Spleen (tissue), 7 donors: ENCODE data around the gene SORCS2.

Experiments used
- POLR2A ChIP-seq, 3 donors: fragments of 450-650 bp; IDR thresholded peaks; one replicate each; pipeline ENCODE4 v1.5.1; 2017; ENCODE audit warnings: antibody characterized with exemption in 3 of 3, mild to moderate bottlenecking in 1 of 3
- POLR2AphosphoS5 ChIP-seq, 3 donors: sonication (generic); formaldehyde crosslinking; IDR thresholded peaks; one replicate each; pipeline ENCODE4 v1.5.1; 2017; ENCODE audit warnings: antibody characterized with exemption in 3 of 3
- TF ChIP-seq, protein P1 (sequence below), 11 experiments: fragments of 200-600 bp in 7 of 11; fragments of 450-650 bp in 4 of 11; sonication (generic) in 4 of 11; IDR thresholded peaks in 8 of 11; conservative IDR thresholded peaks in 3 of 11; 1 replicate in 7 of 11; 2 replicates in 4 of 11; pipeline versions ENCODE4 v1.4.0 to v1.8.0; 2016 to 2021; ENCODE audit warnings: antibody characterized with exemption in 11 of 11, inconsistent platforms in 4 of 11, mild to moderate bottlenecking in 1 of 11
- donor health status: DM: no; HTN: no; CAD: no; lungs with moderate emphysema.
- donor health status: DM: no; HTN: no; CAD: no.
- donor health status: DM: no; HTN: no; CAD: no.

DNA sequence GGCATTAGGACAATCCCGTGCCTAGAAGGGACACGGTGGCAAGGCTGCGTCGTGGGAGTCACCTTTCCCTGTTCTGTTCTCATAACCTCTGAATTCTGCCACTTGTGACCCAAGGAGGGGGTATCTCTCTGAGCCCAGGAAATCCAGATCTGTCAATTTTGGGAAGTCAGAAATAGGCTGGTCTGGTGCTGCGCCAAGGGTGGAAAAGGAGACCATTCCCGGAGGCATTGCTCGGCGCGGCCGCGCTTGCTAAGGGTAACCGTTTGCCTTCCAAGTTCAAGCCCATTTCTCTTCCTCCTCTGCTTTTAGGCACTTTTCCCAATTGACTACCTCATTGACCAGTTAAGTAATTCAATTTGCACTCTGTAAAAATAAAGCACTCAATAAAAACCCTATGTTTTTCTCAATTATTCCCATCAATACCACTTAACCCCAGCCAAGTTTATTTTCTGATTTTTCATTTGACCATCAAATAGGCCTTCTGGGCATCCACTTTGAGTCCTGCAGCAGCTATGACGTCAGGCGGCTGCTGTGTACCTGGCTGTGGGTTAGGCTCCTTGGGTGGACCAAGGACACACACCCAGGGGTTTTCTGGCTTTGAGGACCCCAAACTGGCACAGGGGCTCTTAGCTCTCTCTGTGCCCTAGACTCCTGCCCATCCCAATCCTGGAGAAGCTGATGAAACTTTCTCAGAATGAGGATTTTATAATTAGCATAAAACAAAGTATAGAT, 12.5 kb downstream of the SORCS2 start:
- no peak for TF ChIP-seq POLR2A (IDR thresholded peaks at IDR 0.05)
- TF ChIP-seq, protein P1, sequence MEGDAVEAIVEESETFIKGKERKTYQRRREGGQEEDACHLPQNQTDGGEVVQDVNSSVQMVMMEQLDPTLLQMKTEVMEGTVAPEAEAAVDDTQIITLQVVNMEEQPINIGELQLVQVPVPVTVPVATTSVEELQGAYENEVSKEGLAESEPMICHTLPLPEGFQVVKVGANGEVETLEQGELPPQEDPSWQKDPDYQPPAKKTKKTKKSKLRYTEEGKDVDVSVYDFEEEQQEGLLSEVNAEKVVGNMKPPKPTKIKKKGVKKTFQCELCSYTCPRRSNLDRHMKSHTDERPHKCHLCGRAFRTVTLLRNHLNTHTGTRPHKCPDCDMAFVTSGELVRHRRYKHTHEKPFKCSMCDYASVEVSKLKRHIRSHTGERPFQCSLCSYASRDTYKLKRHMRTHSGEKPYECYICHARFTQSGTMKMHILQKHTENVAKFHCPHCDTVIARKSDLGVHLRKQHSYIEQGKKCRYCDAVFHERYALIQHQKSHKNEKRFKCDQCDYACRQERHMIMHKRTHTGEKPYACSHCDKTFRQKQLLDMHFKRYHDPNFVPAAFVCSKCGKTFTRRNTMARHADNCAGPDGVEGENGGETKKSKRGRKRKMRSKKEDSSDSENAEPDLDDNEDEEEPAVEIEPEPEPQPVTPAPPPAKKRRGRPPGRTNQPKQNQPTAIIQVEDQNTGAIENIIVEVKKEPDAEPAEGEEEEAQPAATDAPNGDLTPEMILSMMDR (IDR thresholded peaks at IDR 0.05 in 8 of 11, conservative IDR thresholded peaks at IDR 0.05 in 3 of 11), result no peak
- TF ChIP-seq POLR2AphosphoS5 (IDR thresholded peaks at IDR 0.05), result no peak
